ENCODE results near the gene IVD.

DNA sequence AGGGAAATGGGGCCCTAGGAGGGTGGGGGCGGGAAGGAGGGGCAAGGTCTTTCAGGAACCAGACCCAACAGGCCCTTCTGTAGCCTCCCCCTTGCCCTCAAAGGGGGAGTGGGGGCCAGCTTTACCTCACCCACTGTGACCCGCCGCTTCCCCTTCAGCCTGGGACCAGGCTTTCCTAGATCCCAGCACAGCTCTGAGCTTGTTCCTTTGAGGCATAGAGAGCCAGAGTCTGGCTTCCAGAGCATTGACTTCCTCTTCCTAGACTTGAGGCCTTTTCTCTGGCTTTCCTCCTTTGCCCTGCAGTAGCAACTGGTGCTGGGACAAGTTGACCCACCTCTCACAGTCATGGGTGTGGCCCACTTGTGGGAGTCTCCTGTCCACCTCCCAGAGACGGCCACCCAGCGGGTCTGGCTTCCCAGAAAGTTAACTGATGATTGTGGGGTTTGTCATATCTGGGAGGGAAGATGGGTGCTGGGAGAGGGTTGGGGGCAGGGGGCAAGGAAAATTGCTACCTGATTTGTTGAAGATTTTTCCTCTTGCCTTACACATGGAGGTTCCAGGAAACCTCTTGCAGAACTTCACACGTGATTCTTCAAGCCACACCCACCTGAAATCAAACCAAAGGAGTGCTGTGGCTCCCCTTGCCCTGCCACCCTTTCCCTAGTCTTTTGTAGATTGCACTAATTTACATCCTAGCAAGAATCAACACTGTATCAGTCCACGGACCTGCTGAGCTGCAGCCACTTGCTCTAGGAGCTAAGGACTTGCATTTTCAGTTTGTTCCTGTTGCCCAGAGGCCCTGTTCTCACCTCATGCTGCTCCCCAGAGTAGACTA lies 61.0 kb downstream of the IVD start:
- TF ChIP-seq POLR2AphosphoS5 (IDR thresholded peaks at IDR 0.05; ENCODE audit: borderline replicate concordance, low read depth, low read length) (no peak), EZH2 (IDR thresholded peaks at IDR 0.05) (no peak)
